Measurements from ENCODE around the gene CYTH4. TPM values are rescaled to one million over a fixed set of nuclear protein-coding genes. Genes with fewer than 3 reads are reported as not detected.

The CYTH4 gene
- total RNA-seq, 2 donors from 2014 or later, result not detected

DNA sequence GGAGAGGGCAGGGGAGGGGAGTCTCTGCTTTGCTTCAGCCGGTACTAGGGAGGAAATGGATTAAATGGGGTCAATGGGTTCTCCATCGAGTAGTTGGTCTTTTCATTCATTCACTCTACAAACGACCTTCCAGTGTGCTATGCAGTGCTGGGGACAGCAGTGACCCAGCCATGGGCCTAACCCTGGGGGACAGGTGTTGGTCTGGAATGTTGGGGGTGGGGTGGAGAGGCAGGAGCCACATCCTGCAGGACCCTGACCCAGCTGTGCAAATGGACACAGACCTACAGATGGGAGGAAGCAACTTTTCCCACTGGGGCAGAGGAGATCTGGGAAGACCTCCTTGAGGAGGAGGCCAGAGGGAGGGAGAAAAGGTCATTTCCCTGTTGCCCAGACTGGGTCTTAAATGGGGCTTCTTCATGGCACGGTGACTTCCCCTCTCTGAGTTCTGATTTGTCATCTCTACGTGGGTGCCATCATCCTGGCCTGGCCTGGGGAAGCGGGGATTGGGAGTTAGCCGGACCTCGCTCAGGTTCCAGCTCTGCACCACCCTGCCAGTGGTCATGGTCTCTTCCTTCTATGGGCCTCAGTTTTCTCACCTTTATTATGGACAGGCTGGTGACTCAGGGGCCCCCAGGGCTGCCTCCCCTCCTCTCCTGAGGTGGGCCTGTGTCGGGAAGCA lies 2.0 kb downstream of the CYTH4 start:
- peaks cover 4% of the 10 kb centered on the region for H3K4me1 Mint-ChIP-seq
- no peaks in the 10 kb centered on the region for H3K36me3 Mint-ChIP-seq (ENCODE audit: low read depth)
- DNase-seq, result no peak
- TF ChIP-seq, protein P1, sequence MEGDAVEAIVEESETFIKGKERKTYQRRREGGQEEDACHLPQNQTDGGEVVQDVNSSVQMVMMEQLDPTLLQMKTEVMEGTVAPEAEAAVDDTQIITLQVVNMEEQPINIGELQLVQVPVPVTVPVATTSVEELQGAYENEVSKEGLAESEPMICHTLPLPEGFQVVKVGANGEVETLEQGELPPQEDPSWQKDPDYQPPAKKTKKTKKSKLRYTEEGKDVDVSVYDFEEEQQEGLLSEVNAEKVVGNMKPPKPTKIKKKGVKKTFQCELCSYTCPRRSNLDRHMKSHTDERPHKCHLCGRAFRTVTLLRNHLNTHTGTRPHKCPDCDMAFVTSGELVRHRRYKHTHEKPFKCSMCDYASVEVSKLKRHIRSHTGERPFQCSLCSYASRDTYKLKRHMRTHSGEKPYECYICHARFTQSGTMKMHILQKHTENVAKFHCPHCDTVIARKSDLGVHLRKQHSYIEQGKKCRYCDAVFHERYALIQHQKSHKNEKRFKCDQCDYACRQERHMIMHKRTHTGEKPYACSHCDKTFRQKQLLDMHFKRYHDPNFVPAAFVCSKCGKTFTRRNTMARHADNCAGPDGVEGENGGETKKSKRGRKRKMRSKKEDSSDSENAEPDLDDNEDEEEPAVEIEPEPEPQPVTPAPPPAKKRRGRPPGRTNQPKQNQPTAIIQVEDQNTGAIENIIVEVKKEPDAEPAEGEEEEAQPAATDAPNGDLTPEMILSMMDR (conservative IDR thresholded peaks at IDR 0.05), result no peak
- H3K9me3 Mint-ChIP-seq, result no peaks in the 10 kb centered on the region
- H3K27ac Mint-ChIP-seq, result no peak overlapping the region
- Histone ChIP-seq H3K36me3 (ENCODE audit: control insufficient read depth, insufficient read depth, low read length) (no peaks in the 10 kb centered on the region), H3K27ac (ENCODE audit: low read depth, low read length) (no peak overlapping the region), H3K9ac (ENCODE audit: extremely low read depth, low read length, poor library complexity, severe bottlenecking) (no peak overlapping the region), H3K27me3 (ENCODE audit: control insufficient read depth, insufficient read depth, low read length, poor library complexity, severe bottlenecking) (no peaks in the 10 kb centered on the region), H3K4me3 (ENCODE audit: low read length) (no peak overlapping the region), H3K4me1 (ENCODE audit: control insufficient read depth, insufficient read depth, low read length) (no peaks in the 10 kb centered on the region), H3K9me3 (ENCODE audit: control insufficient read depth, low read length) (no peaks in the 10 kb centered on the region)
- no peak overlapping the region for H3K4me3 Mint-ChIP-seq
- H3K27me3 Mint-ChIP-seq (ENCODE audit: insufficient read depth), result peaks cover 2% of the 10 kb centered on the region
- 79 to 84% methylated on average over 3 to 9 of the region's 9 CpGs for WGBS, 2 experiments (ENCODE audit: insufficient coverage in 1 of 2, insufficient read length in 1 of 2)

DNA sequence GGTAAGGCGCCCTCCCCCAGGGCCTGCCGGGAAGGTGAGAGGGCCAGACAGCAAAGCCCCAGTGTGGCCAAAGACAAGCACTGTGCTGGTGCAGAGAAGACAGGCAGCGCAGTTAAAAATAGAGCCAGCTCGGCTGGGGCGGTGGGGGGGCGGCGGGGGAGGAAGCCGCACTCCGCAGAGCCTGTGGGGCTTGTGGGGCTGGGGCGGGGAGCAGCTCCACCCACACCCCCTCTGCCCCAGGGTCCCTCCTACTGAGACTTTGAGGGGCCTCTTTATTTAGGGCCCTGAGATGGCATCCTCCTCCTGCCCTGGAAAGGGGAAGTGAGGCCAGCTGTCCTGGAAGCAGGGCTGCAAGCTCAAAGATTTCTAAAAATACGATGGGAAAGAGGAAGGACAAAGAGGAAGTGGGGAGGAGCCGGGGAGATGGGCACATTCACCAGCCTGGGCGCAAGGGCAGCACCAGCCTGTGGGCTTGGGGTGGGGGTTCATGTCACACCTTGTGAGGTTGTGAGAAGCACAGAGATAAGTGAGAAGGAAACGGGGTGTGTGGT lies 2.6 kb downstream of the CYTH4 start:
- Histone ChIP-seq H3K36me3 (ENCODE audit: control insufficient read depth, insufficient read depth, low read length) (no peaks in the 10 kb centered on the region), H3K9me3 (ENCODE audit: control insufficient read depth, low read length) (no peaks in the 10 kb centered on the region), H3K4me1 (ENCODE audit: control insufficient read depth, insufficient read depth, low read length) (no peaks in the 10 kb centered on the region), H3K27ac (ENCODE audit: low read depth, low read length) (no peak overlapping the region), H3K9ac (ENCODE audit: extremely low read depth, low read length, poor library complexity, severe bottlenecking) (no peak overlapping the region), H3K27me3 (ENCODE audit: control insufficient read depth, insufficient read depth, low read length, poor library complexity, severe bottlenecking) (no peaks in the 10 kb centered on the region), H3K4me3 (ENCODE audit: low read length) (no peak overlapping the region)
- 58 to 60% methylated on average over 4 to 13 of the region's 14 CpGs for WGBS, 2 experiments (ENCODE audit: insufficient coverage in 1 of 2, insufficient read length in 1 of 2)
- no peak overlapping the region for H3K4me3 Mint-ChIP-seq
- TF ChIP-seq, protein P1 (conservative IDR thresholded peaks at IDR 0.05), result no peak
- H3K27me3 Mint-ChIP-seq (ENCODE audit: insufficient read depth), result peaks cover 2% of the 10 kb centered on the region
- H3K4me1 Mint-ChIP-seq, result peaks cover 4% of the 10 kb centered on the region
- no peaks in the 10 kb centered on the region for H3K9me3 Mint-ChIP-seq
- H3K27ac Mint-ChIP-seq, result no peak overlapping the region
- no peaks in the 10 kb centered on the region for H3K36me3 Mint-ChIP-seq (ENCODE audit: low read depth)
- DNase-seq, result peak; percentile 54

DNA sequence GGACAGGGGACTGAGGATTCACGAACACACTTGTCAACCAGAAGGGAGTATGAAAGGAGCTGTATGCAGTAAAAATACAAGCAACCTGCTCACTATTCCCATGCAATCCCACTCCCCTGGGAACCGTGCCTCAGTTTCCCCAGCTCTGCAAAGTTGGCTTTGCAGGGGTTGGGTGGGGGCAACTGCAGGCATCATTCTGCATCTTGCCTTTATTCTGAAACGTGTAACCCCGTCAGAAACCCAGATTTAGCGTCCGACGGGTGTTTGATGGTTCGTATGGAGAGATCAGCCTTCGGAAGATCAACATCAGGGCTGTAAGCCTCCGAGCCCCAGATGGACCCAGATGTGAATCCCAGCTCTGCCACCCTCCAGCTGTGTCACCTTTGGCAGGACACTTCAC lies 3.6 kb downstream of the CYTH4 start:
- TF ChIP-seq, protein P1 (conservative IDR thresholded peaks at IDR 0.05), result no peak
- no peak overlapping the region for H3K4me3 ChIP-seq (ENCODE audit: low read length)
- no peaks in the 10 kb centered on the region for H3K9me3 ChIP-seq (ENCODE audit: control insufficient read depth, low read length)
- H3K27me3 ChIP-seq (ENCODE audit: control insufficient read depth, insufficient read depth, low read length, poor library complexity, severe bottlenecking), result no peaks in the 10 kb centered on the region
- H3K36me3 ChIP-seq (ENCODE audit: control insufficient read depth, insufficient read depth, low read length), result no peaks in the 10 kb centered on the region
- H3K9ac ChIP-seq (ENCODE audit: extremely low read depth, low read length, poor library complexity, severe bottlenecking), result no peak overlapping the region
- peaks cover 4% of the 10 kb centered on the region for H3K4me1 Mint-ChIP-seq
- no peaks in the 10 kb centered on the region for H3K4me1 ChIP-seq (ENCODE audit: control insufficient read depth, insufficient read depth, low read length)
- no peak overlapping the region for H3K27ac ChIP-seq (ENCODE audit: low read depth, low read length)
- H3K36me3 Mint-ChIP-seq (ENCODE audit: low read depth), result no peaks in the 10 kb centered on the region
- no peak overlapping the region for H3K27ac Mint-ChIP-seq
- H3K9me3 Mint-ChIP-seq, result no peaks in the 10 kb centered on the region
- H3K4me3 Mint-ChIP-seq, result no peak overlapping the region
- WGBS, 2 experiments (ENCODE audit: insufficient coverage in 1 of 2, insufficient read length in 1 of 2), result 91% methylated on average over 8 to 9 of the region's 10 CpGs
- peaks cover 2% of the 10 kb centered on the region for H3K27me3 Mint-ChIP-seq (ENCODE audit: insufficient read depth)
- DNase-seq, result no peak
